Chondrocyte (in vitro differentiated cells): ENCODE data around the gene TMEM213. TPM values are rescaled to one million over a fixed set of nuclear protein-coding genes. Genes with fewer than 3 reads are reported as not detected.

Experiments
- DNase-seq: peaks from one replicate; pipeline ENCODE4 v3.0.0; 2021; ENCODE audit warnings: mixed read lengths, low spot score
- H3K27ac Mint-ChIP-seq: one replicate; pipeline ENCODE4 v1.8.0; 2021; ENCODE audit warnings: mild to moderate bottlenecking, moderate library complexity, mixed read lengths; ENCODE audit not compliant: unreplicated experiment
- H3K27me3 Mint-ChIP-seq: 2 replicates; pipeline ENCODE4 v1.8.0; 2021; ENCODE audit warnings: low read depth, mixed read lengths
- H3K36me3 Mint-ChIP-seq: 2 replicates; pipeline ENCODE4 v1.8.0; 2021; ENCODE audit warnings: low read depth, mixed read lengths
- H3K4me1 Mint-ChIP-seq: 2 replicates; pipeline ENCODE4 v1.8.0; 2021; ENCODE audit warnings: low read depth, mild to moderate bottlenecking, mixed read lengths
- H3K4me3 Mint-ChIP-seq: one replicate; pipeline ENCODE4 v1.8.0; 2021; ENCODE audit warnings: mild to moderate bottlenecking, moderate library complexity, mixed read lengths; ENCODE audit not compliant: unreplicated experiment
- H3K9me3 Mint-ChIP-seq: 2 replicates; pipeline ENCODE4 v1.8.0; 2021; ENCODE audit warnings: low read depth, mixed read lengths
- CTCF ChIP-seq: fragments of 200-600 bp; sonication (generic); IDR thresholded peaks from 2 replicates; pipeline ENCODE4 v1.5.0; 2021; ENCODE audit warnings: antibody characterized with exemption, mild to moderate bottlenecking, moderate library complexity
- total RNA-seq: library from RNA; stranded (reverse); gene quantifications from 3 replicates; pipeline ENCODE4 v1.2.1, GENCODE V29; 2021

Gene TMEM213
- total RNA-seq, 1 donor from 2014 or later: not detected

- Mint-ChIP-seq H3K9me3 (peaks cover 20% of the 10 kb centered on the region), H3K4me1 (no peaks in the 10 kb centered on the region), H3K27ac (no peak overlapping the region), H3K27me3 (no peaks in the 10 kb centered on the region), H3K36me3 (peaks cover 36% of the 10 kb centered on the region), H3K4me3 (no peak overlapping the region)
- no peak for TF ChIP-seq CTCF
- DNase-seq: no peak
These were observed 59.9 kb downstream of the TMEM213 start for GRCh38 chr7:138857728-138858127.

GRCh38 chr7:138861051-138861450 lies 63.3 kb downstream of the TMEM213 start:
- peaks cover 20% of the 10 kb centered on the region for H3K9me3 Mint-ChIP-seq
- TF ChIP-seq CTCF: no peak
- peaks cover 32% of the 10 kb centered on the region for H3K36me3 Mint-ChIP-seq
- no peaks in the 10 kb centered on the region for H3K27me3 Mint-ChIP-seq
- H3K27ac Mint-ChIP-seq: no peak overlapping the region
- peaks cover 22% of the 10 kb centered on the region for H3K4me1 Mint-ChIP-seq
- DNase-seq: no peak
- no peak overlapping the region for H3K4me3 Mint-ChIP-seq

GRCh38 chr7:138863931-138864330 lies 66.1 kb downstream of the TMEM213 start:
- Mint-ChIP-seq H3K27ac (peak overlapping the region; percentile 88), H3K4me1 (peaks cover 22% of the 10 kb centered on the region), H3K4me3 (no peak overlapping the region), H3K27me3 (no peaks in the 10 kb centered on the region), H3K9me3 (no peaks in the 10 kb centered on the region), H3K36me3 (peaks cover 15% of the 10 kb centered on the region)
- no peak for DNase-seq
- no peak for TF ChIP-seq CTCF

GRCh38 chr7:138864667-138865066 lies 66.9 kb downstream of the TMEM213 start:
- TF ChIP-seq CTCF: no peak
- H3K27ac Mint-ChIP-seq: peak overlapping the region; percentile 88
- DNase-seq: no peak
- H3K36me3 Mint-ChIP-seq: peaks cover 14% of the 10 kb centered on the region
- no peak overlapping the region for H3K4me3 Mint-ChIP-seq
- H3K9me3 Mint-ChIP-seq: no peaks in the 10 kb centered on the region
- H3K4me1 Mint-ChIP-seq: peaks cover 22% of the 10 kb centered on the region
- H3K27me3 Mint-ChIP-seq: no peaks in the 10 kb centered on the region

GRCh38 chr7:138865843-138866242 lies 68.0 kb downstream of the TMEM213 start:
- no peak for DNase-seq
- no peaks in the 10 kb centered on the region for H3K9me3 Mint-ChIP-seq
- peak; percentile 73 for TF ChIP-seq CTCF
- H3K27me3 Mint-ChIP-seq: no peaks in the 10 kb centered on the region
- peaks cover 6% of the 10 kb centered on the region for H3K36me3 Mint-ChIP-seq
- no peak overlapping the region for H3K27ac Mint-ChIP-seq
- H3K4me1 Mint-ChIP-seq: peaks cover 29% of the 10 kb centered on the region
- no peak overlapping the region for H3K4me3 Mint-ChIP-seq
